HepG2 (cell line): Measurements from ENCODE around the gene CNNM1. TPM values are rescaled to one million over a fixed set of nuclear protein-coding genes. Genes with fewer than 3 reads are reported as not detected.
A peak's percentile ranks its signal among the peaks of the same experiment; 100 is the strongest.

Source experiments
- AGO1 ChIP-seq: fragments of 200-400 bp; formaldehyde crosslinking; IDR thresholded peaks from 2 replicates; pipeline ENCODE4 v1.6.1; 2017; ENCODE audit warnings: mild to moderate bottlenecking, low read depth, low read length, moderate library complexity; ENCODE audit not compliant: poor library complexity, severe bottlenecking
- ASH2L ChIP-seq: fragments of 300-600, 200-600 bp; sonication (generic); IDR thresholded peaks from 2 replicates; pipeline ENCODE4 v1.7.0; 2017; ENCODE audit warnings: low read depth, mild to moderate bottlenecking, moderate library complexity, mixed read lengths, low read length; ENCODE audit not compliant: insufficient read length
- ATRX ChIP-seq: sonication (generic); formaldehyde crosslinking; IDR thresholded peaks from 2 replicates; pipeline ENCODE4 v1.4.0; 2020; ENCODE audit warnings: missing genetic modification reagents, borderline replicate concordance
- BRD4 ChIP-seq: sonication (generic); formaldehyde crosslinking; IDR thresholded peaks from 2 replicates; pipeline ENCODE4 v1.4.0; 2020; ENCODE audit warnings: missing genetic modification reagents
- FOXA1 ChIP-seq, 2 experiments: fragments of 450-650 bp in 1 of 2; sonication (generic) in 1 of 2; formaldehyde crosslinking in 1 of 2; IDR thresholded peaks; 2 replicates each; pipeline versions ENCODE4 v1.4.0 to v1.6.1; 2016 to 2020; ENCODE audit warnings: missing genetic modification reagents in 1 of 2
- HNRNPUL1 ChIP-seq: fragments of 200-400 bp; formaldehyde crosslinking; IDR thresholded peaks from 2 replicates; pipeline ENCODE4 v1.6.1; 2017; ENCODE audit warnings: low read depth, mild to moderate bottlenecking, low read length, moderate library complexity
- KDM1A ChIP-seq: IDR thresholded peaks from 2 replicates; pipeline ENCODE4 v1.6.1; 2016; ENCODE audit warnings: missing compliant biosample characterization
- MED13 ChIP-seq: sonication (generic); formaldehyde crosslinking; IDR thresholded peaks from 2 replicates; pipeline ENCODE4 v1.5.0; 2020; ENCODE audit warnings: missing genetic modification reagents
- PAWR ChIP-seq: sonication (generic); formaldehyde crosslinking; IDR thresholded peaks from 2 replicates; pipeline ENCODE4 v1.4.0; 2020; ENCODE audit warnings: missing genetic modification reagents, mild to moderate bottlenecking, borderline replicate concordance
- RXRB ChIP-seq: IDR thresholded peaks from 2 replicates; pipeline ENCODE4 v1.6.1; 2016; ENCODE audit warnings: borderline replicate concordance, missing genetic modification reagents, missing compliant biosample characterization
- SALL1 ChIP-seq: sonication (generic); formaldehyde crosslinking; IDR thresholded peaks from 2 replicates; pipeline ENCODE4 v1.8.0; 2022; ENCODE audit warnings: mild to moderate bottlenecking, missing genetic modification reagents
- SIN3A ChIP-seq: IDR thresholded peaks from 2 replicates; pipeline ENCODE4 v1.6.1; 2011; ENCODE audit warnings: low read depth, mild to moderate bottlenecking, control low read depth, low read length, borderline replicate concordance
- XRCC5 ChIP-seq: fragments of 200-400 bp; formaldehyde crosslinking; optimal IDR thresholded peaks from 2 replicates; pipeline ENCODE3; 2017; ENCODE audit warnings: mild to moderate bottlenecking, low read length
- ZC3H4 ChIP-seq: sonication (generic); formaldehyde crosslinking; IDR thresholded peaks from 2 replicates; pipeline ENCODE4 v1.4.0; 2020; ENCODE audit warnings: missing genetic modification reagents, borderline replicate concordance
- ZFP36L1 ChIP-seq: sonication (generic); formaldehyde crosslinking; IDR thresholded peaks from 2 replicates; pipeline ENCODE4 v1.8.0; 2022; ENCODE audit warnings: mild to moderate bottlenecking, missing genetic modification reagents, moderate library complexity
- ZKSCAN8 ChIP-seq: IDR thresholded peaks from 2 replicates; pipeline ENCODE4 v1.6.1; 2016; ENCODE audit warnings: borderline replicate concordance, missing genetic modification reagents, missing compliant biosample characterization
- ZNF329 ChIP-seq: sonication (generic); formaldehyde crosslinking; IDR thresholded peaks from 2 replicates; pipeline ENCODE4 v1.9.0; 2021; ENCODE audit warnings: low read depth, mild to moderate bottlenecking, missing genetic modification reagents
- ZNF501 ChIP-seq: sonication (generic); formaldehyde crosslinking; IDR thresholded peaks from 2 replicates; pipeline ENCODE4 v1.5.1; 2020; ENCODE audit warnings: mild to moderate bottlenecking, moderate library complexity, missing genetic modification reagents
- ZNF577 ChIP-seq: sonication (generic); formaldehyde crosslinking; IDR thresholded peaks from 2 replicates; pipeline ENCODE4 v1.4.0; 2020; ENCODE audit warnings: mild to moderate bottlenecking, low read depth, missing genetic modification reagents, borderline replicate concordance
- ZNF777 ChIP-seq: sonication (generic); formaldehyde crosslinking; IDR thresholded peaks from 2 replicates; pipeline ENCODE4 v1.4.0; 2020; ENCODE audit warnings: missing genetic modification reagents
- ZNF788 ChIP-seq: sonication (generic); formaldehyde crosslinking; IDR thresholded peaks from 2 replicates; pipeline ENCODE4 v1.5.0; 2020; ENCODE audit warnings: mild to moderate bottlenecking, missing genetic modification reagents, borderline replicate concordance
- polyA plus RNA-seq, 8 experiments: library from polyadenylated mRNA; depleted of rRNA in 3 of 8; stranded (reverse) in 7 of 8; unstranded in 1 of 8; fragments of >200 nt; fragmentation: Illumina TruSeq in 4 of 8; extraction: Trizol in 4 of 8; gene quantifications; 2 replicates each; pipeline versions ENCODE4 v1.2.1 to v1.2.3, GENCODE V29; 2011 to 2016; ENCODE audit warnings: low read depth in 4 of 8, missing spikeins in 1 of 8, mixed read lengths in 1 of 8; ENCODE audit not compliant: insufficient read depth in 1 of 8
- total RNA-seq, 5 experiments: library from RNA; depleted of rRNA; stranded (reverse); fragments of >200 nt; fragmentation: Illumina TruSeq; extraction: Trizol; gene quantifications; 2 replicates each; pipeline ENCODE4 v1.2.3, GENCODE V29; 2016; ENCODE audit warnings: low read depth in 1 of 5
- TF ChIP-seq, protein P1 (sequence below): sonication (generic); formaldehyde crosslinking; IDR thresholded peaks from 2 replicates; pipeline ENCODE4 v1.5.1; 2020; ENCODE audit warnings: mild to moderate bottlenecking, missing genetic modification reagents, moderate library complexity
- TF ChIP-seq, protein P2 (sequence below): sonication (generic); formaldehyde crosslinking; IDR thresholded peaks from 2 replicates; pipeline ENCODE4 v1.4.0; 2020; ENCODE audit warnings: missing genetic modification reagents
- TF ChIP-seq, protein P3 (sequence below): sonication (generic); formaldehyde crosslinking; IDR thresholded peaks from 2 replicates; pipeline ENCODE4 v1.8.0; 2022; ENCODE audit warnings: mild to moderate bottlenecking, missing genetic modification reagents, moderate library complexity

CNNM1 gene
- total and polyA plus RNA-seq, 2 of the 13 experiments (the other 11 are each of a cell fraction or from before 2014, with no cell fraction given), result 4.3 to 9.6 TPM

DNA sequence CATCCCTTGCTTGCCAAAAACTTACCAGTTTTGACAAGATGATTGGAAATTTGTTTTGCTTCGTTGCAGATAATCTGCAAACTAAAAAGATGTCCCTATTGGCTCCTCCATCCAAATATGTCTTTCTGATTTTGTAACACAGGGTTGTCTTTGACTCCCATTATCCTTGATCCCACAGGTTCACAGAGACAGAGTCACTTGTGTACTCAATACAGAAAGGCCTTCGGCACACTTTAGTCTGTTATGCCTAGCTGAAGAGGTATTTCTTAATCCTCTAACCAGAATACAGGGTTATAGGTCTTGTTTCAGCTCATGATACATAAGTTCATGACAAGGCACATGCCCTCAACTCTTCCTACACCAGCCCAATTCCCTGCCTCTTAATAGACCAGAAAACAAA, 10.7 kb upstream of the CNNM1 start (continued):
- TF ChIP-seq, protein P1, sequence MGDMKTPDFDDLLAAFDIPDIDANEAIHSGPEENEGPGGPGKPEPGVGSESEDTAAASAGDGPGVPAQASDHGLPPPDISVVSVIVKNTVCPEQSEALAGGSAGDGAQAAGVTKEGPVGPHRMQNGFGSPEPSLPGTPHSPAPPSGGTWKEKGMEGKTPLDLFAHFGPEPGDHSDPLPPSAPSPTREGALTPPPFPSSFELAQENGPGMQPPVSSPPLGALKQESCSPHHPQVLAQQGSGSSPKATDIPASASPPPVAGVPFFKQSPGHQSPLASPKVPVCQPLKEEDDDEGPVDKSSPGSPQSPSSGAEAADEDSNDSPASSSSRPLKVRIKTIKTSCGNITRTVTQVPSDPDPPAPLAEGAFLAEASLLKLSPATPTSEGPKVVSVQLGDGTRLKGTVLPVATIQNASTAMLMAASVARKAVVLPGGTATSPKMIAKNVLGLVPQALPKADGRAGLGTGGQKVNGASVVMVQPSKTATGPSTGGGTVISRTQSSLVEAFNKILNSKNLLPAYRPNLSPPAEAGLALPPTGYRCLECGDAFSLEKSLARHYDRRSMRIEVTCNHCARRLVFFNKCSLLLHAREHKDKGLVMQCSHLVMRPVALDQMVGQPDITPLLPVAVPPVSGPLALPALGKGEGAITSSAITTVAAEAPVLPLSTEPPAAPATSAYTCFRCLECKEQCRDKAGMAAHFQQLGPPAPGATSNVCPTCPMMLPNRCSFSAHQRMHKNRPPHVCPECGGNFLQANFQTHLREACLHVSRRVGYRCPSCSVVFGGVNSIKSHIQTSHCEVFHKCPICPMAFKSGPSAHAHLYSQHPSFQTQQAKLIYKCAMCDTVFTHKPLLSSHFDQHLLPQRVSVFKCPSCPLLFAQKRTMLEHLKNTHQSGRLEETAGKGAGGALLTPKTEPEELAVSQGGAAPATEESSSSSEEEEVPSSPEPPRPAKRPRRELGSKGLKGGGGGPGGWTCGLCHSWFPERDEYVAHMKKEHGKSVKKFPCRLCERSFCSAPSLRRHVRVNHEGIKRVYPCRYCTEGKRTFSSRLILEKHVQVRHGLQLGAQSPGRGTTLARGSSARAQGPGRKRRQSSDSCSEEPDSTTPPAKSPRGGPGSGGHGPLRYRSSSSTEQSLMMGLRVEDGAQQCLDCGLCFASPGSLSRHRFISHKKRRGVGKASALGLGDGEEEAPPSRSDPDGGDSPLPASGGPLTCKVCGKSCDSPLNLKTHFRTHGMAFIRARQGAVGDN (CRISPR knock-in tag), result no peak
- TF ChIP-seq ZNF501 (CRISPR knock-in tag) (no peak), ZFP36L1 (no peak), ASH2L (no peak), HNRNPUL1 (no peak), AGO1 (no peak), KDM1A (CRISPR knock-in tag) (no peak), ZNF577 (no peak), ZNF788 (CRISPR knock-in tag) (no peak), RXRB (CRISPR knock-in tag) (0 out of 2 replicates have a peak, but pooled peaks have one; percentile 14), XRCC5 (no peak), FOXA1 (IDR thresholded peaks at IDR 0.05) (no peak), FOXA1 (CRISPR knock-in tag; IDR thresholded peaks at IDR 0.05) (peak; percentile 41; the same call in 1 of the 2 replicates), MED13 (no peak), ZC3H4 (CRISPR knock-in tag) (no peak), PAWR (CRISPR knock-in tag) (no peak), ZNF329 (CRISPR knock-in tag) (no peak), SALL1 (CRISPR knock-in tag) (peak; percentile 55; the same call in 1 of the 2 replicates), ZKSCAN8 (CRISPR knock-in tag) (no peak), ATRX (CRISPR knock-in tag) (no peak), SIN3A (no peak), ZNF777 (CRISPR knock-in tag) (no peak), BRD4 (no peak)
- TF ChIP-seq, protein P2, sequence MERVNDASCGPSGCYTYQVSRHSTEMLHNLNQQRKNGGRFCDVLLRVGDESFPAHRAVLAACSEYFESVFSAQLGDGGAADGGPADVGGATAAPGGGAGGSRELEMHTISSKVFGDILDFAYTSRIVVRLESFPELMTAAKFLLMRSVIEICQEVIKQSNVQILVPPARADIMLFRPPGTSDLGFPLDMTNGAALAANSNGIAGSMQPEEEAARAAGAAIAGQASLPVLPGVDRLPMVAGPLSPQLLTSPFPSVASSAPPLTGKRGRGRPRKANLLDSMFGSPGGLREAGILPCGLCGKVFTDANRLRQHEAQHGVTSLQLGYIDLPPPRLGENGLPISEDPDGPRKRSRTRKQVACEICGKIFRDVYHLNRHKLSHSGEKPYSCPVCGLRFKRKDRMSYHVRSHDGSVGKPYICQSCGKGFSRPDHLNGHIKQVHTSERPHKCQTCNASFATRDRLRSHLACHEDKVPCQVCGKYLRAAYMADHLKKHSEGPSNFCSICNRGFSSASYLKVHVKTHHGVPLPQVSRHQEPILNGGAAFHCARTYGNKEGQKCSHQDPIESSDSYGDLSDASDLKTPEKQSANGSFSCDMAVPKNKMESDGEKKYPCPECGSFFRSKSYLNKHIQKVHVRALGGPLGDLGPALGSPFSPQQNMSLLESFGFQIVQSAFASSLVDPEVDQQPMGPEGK (CRISPR knock-in tag), result no peak
- TF ChIP-seq, protein P3, sequence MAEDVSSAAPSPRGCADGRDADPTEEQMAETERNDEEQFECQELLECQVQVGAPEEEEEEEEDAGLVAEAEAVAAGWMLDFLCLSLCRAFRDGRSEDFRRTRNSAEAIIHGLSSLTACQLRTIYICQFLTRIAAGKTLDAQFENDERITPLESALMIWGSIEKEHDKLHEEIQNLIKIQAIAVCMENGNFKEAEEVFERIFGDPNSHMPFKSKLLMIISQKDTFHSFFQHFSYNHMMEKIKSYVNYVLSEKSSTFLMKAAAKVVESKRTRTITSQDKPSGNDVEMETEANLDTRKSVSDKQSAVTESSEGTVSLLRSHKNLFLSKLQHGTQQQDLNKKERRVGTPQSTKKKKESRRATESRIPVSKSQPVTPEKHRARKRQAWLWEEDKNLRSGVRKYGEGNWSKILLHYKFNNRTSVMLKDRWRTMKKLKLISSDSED (CRISPR knock-in tag), result no peak
